Activated naive CD4-positive, alpha-beta T cell (primary cell): ENCODE results near the gene RFTN1.
"Not testable (repeated sequence)": the region's sequence is repeated elsewhere in the genome, so short reads cannot be mapped to it uniquely, and the experiment has no call there.

Source experiments
- DNase-seq, 4 experiments: peaks; one replicate each; lab custom pipeline; 2025; lab: John Stamatoyannopoulos, UW

Gene RFTN1

GRCh38 chr3:16507578-16508242 lies 5.8 kb downstream of the RFTN1 start:
- no peak for DNase-seq

GRCh38 chr3:16506884-16507577 lies 6.5 kb downstream of the RFTN1 start:
- DNase-seq = no peak

GRCh38 chr3:16506451-16506850 lies 7.0 kb downstream of the RFTN1 start:
- DNase-seq = no peak

- no peak for DNase-seq
These were observed 8.8 kb downstream of the RFTN1 start for GRCh38 chr3:16504692-16505091.

DNA sequence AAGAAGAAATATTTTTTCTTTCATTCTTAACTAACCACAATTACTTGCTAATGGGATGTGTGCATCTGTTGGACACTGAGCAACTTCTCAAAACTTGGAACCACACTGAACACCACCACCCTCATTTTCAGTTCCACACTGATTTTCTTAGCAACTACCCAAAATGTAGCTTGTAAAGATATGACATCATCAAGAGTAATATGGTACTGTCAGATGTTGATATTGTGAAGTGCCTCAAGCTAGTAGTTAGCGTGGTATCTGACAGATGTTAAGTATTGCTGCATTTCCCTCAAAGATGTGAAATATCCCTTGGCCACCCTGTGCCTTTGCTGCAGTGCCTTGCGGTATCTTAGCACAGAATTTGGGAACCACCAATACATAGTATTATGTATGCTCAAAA lies 9.3 kb downstream of the RFTN1 start:
- DNase-seq = no peak

GRCh38 chr3:16503191-16503776 lies 10.2 kb downstream of the RFTN1 start:
- no peak for DNase-seq

DNA sequence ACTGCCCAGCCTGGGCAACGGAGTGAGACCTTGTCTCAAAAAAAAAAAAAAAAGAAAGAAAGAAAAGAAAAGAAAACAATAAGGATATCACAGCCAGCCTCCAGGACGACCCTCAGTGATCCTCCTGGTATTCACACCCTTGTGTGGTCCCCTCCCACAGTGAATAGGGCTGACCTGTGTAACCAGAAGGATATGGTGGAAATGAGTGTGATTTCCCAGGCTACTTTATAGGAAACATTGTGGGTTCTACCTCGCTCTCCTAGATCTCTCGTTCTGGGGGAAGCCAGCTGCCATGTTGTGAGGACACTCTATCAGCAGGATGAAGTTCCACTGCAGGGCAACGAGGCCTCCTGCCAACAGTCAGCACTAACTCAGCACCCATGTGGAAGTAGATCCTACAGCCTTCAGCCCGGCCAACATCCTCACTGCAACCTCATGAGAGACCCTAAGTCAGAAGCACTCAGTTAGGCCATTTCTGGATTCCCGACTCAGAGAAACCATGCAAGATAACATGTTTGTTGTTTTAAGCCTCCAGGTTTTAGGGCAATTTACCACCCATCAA lies 11.1 kb downstream of the RFTN1 start:
- DNase-seq = no peak

GRCh38 chr3:16501376-16501775 lies 12.1 kb downstream of the RFTN1 start:
- no peak for DNase-seq

GRCh38 chr3:16500911-16501310 lies 12.6 kb downstream of the RFTN1 start:
- DNase-seq = no peak

GRCh38 chr3:16500093-16500492 lies 13.4 kb downstream of the RFTN1 start:
- DNase-seq = no peak

DNA sequence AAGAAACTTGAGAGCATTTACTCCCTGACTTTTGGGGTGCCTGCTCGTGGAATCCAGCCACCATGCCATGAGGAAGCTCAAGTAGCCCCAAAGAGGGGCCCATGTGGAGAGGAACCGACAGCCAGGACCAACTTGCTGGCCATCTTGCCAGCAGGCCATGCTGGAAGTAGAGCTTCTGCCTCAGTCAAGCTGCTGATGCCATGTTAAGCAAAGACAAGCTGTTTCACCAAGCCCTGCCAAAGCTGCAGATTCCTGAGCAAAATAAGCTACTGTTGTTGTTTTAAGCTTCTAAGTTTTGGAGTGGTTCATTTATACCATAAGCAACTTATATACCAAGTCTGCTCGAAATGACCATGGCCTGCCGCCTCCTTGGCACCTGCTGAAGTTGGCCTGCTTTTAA lies 14.1 kb downstream of the RFTN1 start:
- no peak for DNase-seq

DNA sequence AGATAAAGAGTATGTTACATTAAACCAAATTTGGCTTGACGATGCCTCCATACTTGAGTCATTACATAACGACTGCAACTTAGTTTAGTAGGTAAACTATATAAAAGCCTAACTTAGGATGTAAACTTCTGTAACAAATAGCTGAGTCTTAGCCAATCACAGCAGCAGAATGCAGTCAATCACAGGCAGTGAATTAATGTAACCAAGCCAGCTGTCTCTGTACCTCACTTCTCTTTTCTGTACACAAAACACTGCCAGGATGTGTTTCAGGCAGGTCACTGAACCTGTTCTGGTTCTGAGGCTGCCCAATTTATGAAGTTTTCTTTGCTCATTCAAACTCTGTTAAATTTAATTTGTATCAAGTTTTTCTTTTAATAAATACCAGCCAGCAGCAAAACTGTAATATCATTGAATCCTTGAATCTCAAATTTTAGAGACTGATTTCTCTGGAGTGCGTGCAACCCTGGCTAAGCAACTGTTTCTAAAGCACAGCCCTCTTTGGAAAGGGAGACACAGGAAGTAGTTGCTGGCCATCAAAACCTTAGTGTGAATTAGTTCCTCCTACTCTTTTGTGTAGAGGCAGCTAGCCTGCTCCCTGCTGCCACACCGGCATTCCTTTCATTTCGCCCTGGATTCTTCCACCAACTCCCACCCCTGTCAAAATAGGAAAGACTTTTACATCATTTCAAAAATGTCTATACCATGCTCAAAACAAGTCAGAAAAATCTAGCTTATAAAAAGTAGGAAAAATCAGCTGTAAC lies 15.2 kb downstream of the RFTN1 start:
- DNase-seq = no peak

DNA sequence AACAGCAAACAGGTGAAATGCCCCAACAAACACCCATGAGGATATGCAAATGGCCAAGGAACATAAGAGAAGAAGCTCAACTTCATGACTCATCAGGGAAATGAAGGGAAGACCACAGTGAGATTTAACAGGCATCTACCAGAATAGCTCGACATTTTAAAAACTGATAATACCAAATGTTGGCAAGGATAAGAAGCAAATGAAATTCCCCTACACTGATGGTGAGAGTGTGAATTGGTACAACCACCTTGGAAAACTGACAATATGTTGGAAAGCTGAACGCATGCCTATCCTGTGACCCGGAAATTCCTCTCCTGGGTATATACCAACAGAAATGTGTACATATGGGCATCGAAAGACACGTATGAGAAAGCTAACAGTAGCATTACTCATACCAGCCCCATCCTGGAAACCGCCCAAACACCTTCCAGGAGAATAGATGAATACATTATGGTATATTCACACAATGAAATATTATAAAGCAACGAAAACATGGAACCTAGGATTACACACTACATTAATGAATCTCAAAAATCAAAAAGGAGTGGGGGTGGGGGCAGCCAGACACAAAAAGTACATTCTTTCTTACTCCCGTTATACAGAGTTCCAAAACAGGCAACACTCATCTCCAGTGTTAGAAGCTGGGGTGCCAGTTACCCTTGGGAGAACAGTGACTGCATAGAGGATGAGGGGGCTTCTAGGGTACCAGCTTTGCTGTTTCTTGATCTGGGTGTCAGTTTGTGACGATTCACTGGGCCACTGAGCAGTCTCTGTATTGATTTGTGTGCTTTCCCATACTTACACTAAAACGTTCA lies 16.9 kb downstream of the RFTN1 start:
- DNase-seq = no peak

- no peak for DNase-seq
These were observed 17.5 kb downstream of the RFTN1 start for GRCh38 chr3:16496008-16496407.

DNA sequence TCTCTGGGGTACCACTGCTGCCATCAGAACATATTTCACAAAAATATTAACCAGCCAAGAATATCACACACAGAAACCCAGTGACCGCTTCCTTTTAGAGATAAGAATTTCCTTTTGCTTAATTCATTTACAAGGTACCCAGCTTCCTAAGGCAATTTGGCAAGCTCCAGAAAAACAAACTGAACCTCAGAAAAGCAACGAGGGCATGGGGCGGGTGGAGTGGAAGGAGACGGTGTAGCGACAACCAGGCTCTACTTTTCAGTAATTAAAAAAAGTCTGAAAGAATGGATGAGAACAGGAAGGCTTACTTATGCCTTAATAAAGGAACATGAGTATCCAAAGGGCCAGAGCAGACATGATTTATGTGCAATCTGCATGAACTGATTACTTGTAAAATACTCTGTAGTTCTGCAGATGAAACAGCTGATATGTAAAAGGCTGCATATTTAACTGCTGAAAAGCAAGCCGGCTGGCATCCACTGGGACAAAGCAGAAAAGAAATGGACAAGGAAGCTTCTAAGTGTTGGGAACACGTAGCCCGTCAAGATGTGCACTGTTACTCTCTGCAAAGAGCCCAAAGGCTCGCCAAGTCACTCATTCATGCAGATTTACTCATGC lies 18.6 kb downstream of the RFTN1 start:
- DNase-seq = no peak

- DNase-seq = no peak
These were observed 19.4 kb downstream of the RFTN1 start for GRCh38 chr3:16494094-16494493.

DNA sequence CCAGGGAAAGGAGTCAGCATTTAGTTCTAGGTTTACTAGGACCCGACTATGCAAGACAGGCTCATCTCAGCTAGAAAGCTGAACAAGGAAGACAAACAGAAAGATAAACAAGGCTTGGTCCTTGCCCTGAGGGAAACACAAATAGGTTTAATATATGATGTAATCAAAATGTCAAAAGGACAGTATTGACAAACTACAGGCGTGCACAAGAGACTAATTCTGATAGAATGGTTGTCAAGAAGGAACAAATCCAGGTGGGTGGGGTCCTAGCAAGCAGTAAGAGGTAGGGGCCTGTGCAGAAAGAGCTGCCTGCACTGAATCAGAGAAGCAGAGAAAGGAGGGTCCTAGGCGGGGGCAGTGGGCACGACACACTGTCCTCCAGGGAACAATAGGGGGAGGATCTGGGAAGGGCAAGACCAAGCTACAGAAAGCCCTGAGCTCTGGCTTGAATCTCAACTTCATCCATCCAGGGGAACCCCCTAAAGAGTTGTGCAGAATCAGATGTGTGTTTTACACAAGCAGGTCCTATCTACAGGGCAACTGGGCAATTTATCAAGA lies 23.4 kb downstream of the RFTN1 start:
- no peak for DNase-seq

GRCh38 chr3:16489326-16490061 lies 24.0 kb downstream of the RFTN1 start:
- DNase-seq = not testable (repeated sequence)

DNA sequence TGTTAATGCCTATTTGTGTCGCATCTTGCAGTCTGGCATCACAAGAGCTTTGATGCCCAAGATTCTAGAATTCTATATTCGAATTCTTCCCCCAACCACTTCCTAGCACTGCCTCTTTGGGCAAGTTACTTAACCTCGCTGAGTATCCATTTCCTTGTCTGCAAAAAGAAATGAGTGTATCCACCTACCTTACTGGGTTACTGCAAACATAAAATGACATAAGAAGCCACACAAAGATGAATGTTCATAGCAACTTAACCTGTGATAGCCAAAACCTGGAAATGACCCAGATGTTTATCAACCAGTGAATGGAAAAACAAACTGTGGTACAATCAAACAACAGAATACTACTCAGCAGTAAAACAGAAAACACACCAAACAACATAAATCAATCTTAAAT lies 24.9 kb downstream of the RFTN1 start:
- DNase-seq = no peak
